HepG2 (cell line): Measurements from ENCODE around the gene FGFR4. TPM values are rescaled to one million over a fixed set of nuclear protein-coding genes. Genes with fewer than 3 reads are reported as not detected.

Experiments used
- ARNT ChIP-seq: fragments of 450-650 bp; IDR thresholded peaks from 2 replicates; pipeline ENCODE4 v1.6.1; 2017
- HMG20B ChIP-seq: conservative IDR thresholded peaks from 2 replicates; pipeline ENCODE4 v1.6.1; 2016; ENCODE audit warnings: missing genetic modification reagents, missing compliant biosample characterization
- KAT8 ChIP-seq: IDR thresholded peaks from 2 replicates; pipeline ENCODE4 v1.6.1; 2016; ENCODE audit warnings: missing genetic modification reagents, missing compliant biosample characterization
- NCOR1 ChIP-seq: fragments of 200-600 bp; sonication (generic); IDR thresholded peaks from 2 replicates; pipeline ENCODE4 v1.7.0; 2017; ENCODE audit warnings: antibody characterized with exemption, low read length, borderline replicate concordance
- NR3C1 ChIP-seq: sonication (generic); formaldehyde crosslinking; IDR thresholded peaks from 2 replicates; pipeline ENCODE4 v1.4.0; 2020; ENCODE audit warnings: missing genetic modification reagents
- SRSF1 ChIP-seq: fragments of 200-400 bp; formaldehyde crosslinking; optimal IDR thresholded peaks from 2 replicates; pipeline ENCODE3; 2017; ENCODE audit warnings: mild to moderate bottlenecking, low read depth, low read length, moderate library complexity
- TBX3 ChIP-seq: fragments of 450-650 bp; IDR thresholded peaks from 2 replicates; pipeline ENCODE4 v1.6.1; 2017; ENCODE audit warnings: antibody characterized with exemption, mild to moderate bottlenecking, inconsistent platforms, borderline replicate concordance
- ZIK1 ChIP-seq: sonication (generic); formaldehyde crosslinking; IDR thresholded peaks from 2 replicates; pipeline ENCODE4 v1.5.0; 2020; ENCODE audit warnings: mild to moderate bottlenecking, low read depth, missing genetic modification reagents, borderline replicate concordance
- ZNF124 ChIP-seq: sonication (generic); formaldehyde crosslinking; IDR thresholded peaks from 2 replicates; pipeline ENCODE4 v1.4.0; 2020; ENCODE audit warnings: missing genetic modification reagents
- ZNF510 ChIP-seq: sonication (generic); formaldehyde crosslinking; IDR thresholded peaks from 2 replicates; pipeline ENCODE4 v1.4.0; 2020; ENCODE audit warnings: low read depth, mild to moderate bottlenecking, missing genetic modification reagents
- ZNF614 ChIP-seq: IDR thresholded peaks from 2 replicates; pipeline ENCODE4 v1.6.1; 2018; ENCODE audit warnings: missing biosample characterization, missing genetic modification reagents, inconsistent platforms, borderline replicate concordance
- ZNF75D ChIP-seq: sonication (generic); formaldehyde crosslinking; IDR thresholded peaks from 2 replicates; pipeline ENCODE4 v1.8.1; 2023; ENCODE audit warnings: missing genetic modification reagents, mild to moderate bottlenecking, borderline replicate concordance
- ZNF878 ChIP-seq: sonication (generic); formaldehyde crosslinking; IDR thresholded peaks from 2 replicates; pipeline ENCODE4 v1.8.1; 2023; ENCODE audit warnings: mild to moderate bottlenecking, missing genetic modification reagents, moderate library complexity
- polyA plus RNA-seq, 8 experiments: library from polyadenylated mRNA; depleted of rRNA in 3 of 8; stranded (reverse) in 7 of 8; unstranded in 1 of 8; fragments of >200 nt; fragmentation: Illumina TruSeq in 4 of 8; extraction: Trizol in 4 of 8; gene quantifications; 2 replicates each; pipeline versions ENCODE4 v1.2.1 to v1.2.3, GENCODE V29; 2011 to 2016; ENCODE audit warnings: low read depth in 4 of 8, missing spikeins in 1 of 8, mixed read lengths in 1 of 8; ENCODE audit not compliant: insufficient read depth in 1 of 8
- total RNA-seq, 5 experiments: library from RNA; depleted of rRNA; stranded (reverse); fragments of >200 nt; fragmentation: Illumina TruSeq; extraction: Trizol; gene quantifications; 2 replicates each; pipeline ENCODE4 v1.2.3, GENCODE V29; 2016; ENCODE audit warnings: low read depth in 1 of 5
- TF ChIP-seq, protein P1 (sequence below): sonication (generic); formaldehyde crosslinking; IDR thresholded peaks from 2 replicates; pipeline ENCODE4 v1.4.0; 2020; ENCODE audit warnings: missing genetic modification reagents
- TF ChIP-seq, protein P2 (sequence below): sonication (generic); formaldehyde crosslinking; IDR thresholded peaks from 2 replicates; pipeline ENCODE4 v1.5.0; 2020; ENCODE audit warnings: mild to moderate bottlenecking, missing genetic modification reagents, moderate library complexity
- TF ChIP-seq, protein P3 (sequence below): sonication (generic); formaldehyde crosslinking; IDR thresholded peaks from 2 replicates; pipeline ENCODE4 v1.4.0; 2020; ENCODE audit warnings: missing genetic modification reagents
- TF ChIP-seq, protein P4 (sequence below): sonication (generic); formaldehyde crosslinking; IDR thresholded peaks from 2 replicates; pipeline ENCODE4 v1.4.0; 2020; ENCODE audit warnings: low read depth, missing genetic modification reagents

The FGFR4 gene
- total and polyA plus RNA-seq, 2 of the 13 experiments (the other 11 are each of a cell fraction or from before 2014, with no cell fraction given), result 129 to 219 TPM

DNA sequence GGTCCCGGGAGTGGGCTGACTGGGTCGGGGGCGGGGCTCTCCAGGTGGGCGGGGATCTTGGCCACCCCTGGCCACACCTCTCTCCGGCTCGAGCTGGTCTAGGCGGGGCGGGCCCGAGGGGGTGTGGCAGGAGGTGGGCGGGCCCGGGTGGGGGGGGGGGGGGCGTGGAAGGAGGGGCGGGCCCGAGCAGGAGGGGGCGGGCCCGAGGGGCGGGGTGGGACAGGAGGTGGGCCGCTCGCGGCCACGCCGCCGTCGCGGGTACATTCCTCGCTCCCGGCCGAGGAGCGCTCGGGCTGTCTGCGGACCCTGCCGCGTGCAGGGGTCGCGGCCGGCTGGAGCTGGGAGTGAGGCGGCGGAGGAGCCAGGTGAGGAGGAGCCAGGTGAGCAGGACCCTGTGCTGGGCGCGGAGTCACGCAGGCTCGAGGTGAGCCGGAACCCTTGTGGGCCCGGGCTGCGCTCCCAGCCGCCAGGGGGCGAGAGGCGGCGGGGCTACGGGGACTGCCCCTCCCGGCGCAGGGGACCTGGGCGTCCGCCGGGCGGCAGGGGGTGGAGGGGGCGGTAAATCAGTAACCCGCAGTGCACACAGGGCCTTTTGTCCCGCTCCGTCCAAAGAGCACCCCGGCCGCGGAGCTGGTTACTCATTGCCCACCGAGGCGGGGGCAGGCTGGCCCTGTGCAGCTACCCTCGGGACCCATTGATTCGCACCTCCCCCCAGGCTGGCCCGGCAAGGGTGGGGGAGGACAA, at the start of gene FGFR4 (continued):
- TF ChIP-seq, protein P1, sequence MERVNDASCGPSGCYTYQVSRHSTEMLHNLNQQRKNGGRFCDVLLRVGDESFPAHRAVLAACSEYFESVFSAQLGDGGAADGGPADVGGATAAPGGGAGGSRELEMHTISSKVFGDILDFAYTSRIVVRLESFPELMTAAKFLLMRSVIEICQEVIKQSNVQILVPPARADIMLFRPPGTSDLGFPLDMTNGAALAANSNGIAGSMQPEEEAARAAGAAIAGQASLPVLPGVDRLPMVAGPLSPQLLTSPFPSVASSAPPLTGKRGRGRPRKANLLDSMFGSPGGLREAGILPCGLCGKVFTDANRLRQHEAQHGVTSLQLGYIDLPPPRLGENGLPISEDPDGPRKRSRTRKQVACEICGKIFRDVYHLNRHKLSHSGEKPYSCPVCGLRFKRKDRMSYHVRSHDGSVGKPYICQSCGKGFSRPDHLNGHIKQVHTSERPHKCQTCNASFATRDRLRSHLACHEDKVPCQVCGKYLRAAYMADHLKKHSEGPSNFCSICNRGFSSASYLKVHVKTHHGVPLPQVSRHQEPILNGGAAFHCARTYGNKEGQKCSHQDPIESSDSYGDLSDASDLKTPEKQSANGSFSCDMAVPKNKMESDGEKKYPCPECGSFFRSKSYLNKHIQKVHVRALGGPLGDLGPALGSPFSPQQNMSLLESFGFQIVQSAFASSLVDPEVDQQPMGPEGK (CRISPR knock-in tag), result peak; percentile 98
- TF ChIP-seq NR3C1 (0 out of 2 replicates have a peak, but pooled peaks have one; percentile 62), TBX3 (peak; percentile 59; the same call in 1 of the 2 replicates), ZIK1 (CRISPR knock-in tag) (peak; percentile 40; the same call in 1 of the 2 replicates), SRSF1 (peak; percentile 93), ARNT (no peak), ZNF124 (CRISPR knock-in tag) (peak; percentile 57; the same call in 1 of the 2 replicates), ZNF614 (peak; percentile 83; the same call in 1 of the 2 replicates), ZNF75D (CRISPR knock-in tag) (no peak), NCOR1 (peak; percentile 72; the same call in 1 of the 2 replicates), ZNF510 (CRISPR knock-in tag) (no peak), KAT8 (CRISPR knock-in tag) (peak; percentile 53; the same call in 1 of the 2 replicates), HMG20B (CRISPR knock-in tag) (0 out of 2 replicates have a peak, but pooled peaks have one; percentile 12), ZNF878 (peak; percentile 73)
- TF ChIP-seq, protein P2, sequence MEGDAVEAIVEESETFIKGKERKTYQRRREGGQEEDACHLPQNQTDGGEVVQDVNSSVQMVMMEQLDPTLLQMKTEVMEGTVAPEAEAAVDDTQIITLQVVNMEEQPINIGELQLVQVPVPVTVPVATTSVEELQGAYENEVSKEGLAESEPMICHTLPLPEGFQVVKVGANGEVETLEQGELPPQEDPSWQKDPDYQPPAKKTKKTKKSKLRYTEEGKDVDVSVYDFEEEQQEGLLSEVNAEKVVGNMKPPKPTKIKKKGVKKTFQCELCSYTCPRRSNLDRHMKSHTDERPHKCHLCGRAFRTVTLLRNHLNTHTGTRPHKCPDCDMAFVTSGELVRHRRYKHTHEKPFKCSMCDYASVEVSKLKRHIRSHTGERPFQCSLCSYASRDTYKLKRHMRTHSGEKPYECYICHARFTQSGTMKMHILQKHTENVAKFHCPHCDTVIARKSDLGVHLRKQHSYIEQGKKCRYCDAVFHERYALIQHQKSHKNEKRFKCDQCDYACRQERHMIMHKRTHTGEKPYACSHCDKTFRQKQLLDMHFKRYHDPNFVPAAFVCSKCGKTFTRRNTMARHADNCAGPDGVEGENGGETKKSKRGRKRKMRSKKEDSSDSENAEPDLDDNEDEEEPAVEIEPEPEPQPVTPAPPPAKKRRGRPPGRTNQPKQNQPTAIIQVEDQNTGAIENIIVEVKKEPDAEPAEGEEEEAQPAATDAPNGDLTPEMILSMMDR (CRISPR knock-in tag), result peak; percentile 95
- TF ChIP-seq, protein P3, sequence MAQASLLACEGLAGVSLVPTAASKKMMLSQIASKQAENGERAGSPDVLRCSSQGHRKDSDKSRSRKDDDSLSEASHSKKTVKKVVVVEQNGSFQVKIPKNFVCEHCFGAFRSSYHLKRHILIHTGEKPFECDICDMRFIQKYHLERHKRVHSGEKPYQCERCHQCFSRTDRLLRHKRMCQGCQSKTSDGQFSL (CRISPR knock-in tag), result peak; percentile 83
- TF ChIP-seq, protein P4, sequence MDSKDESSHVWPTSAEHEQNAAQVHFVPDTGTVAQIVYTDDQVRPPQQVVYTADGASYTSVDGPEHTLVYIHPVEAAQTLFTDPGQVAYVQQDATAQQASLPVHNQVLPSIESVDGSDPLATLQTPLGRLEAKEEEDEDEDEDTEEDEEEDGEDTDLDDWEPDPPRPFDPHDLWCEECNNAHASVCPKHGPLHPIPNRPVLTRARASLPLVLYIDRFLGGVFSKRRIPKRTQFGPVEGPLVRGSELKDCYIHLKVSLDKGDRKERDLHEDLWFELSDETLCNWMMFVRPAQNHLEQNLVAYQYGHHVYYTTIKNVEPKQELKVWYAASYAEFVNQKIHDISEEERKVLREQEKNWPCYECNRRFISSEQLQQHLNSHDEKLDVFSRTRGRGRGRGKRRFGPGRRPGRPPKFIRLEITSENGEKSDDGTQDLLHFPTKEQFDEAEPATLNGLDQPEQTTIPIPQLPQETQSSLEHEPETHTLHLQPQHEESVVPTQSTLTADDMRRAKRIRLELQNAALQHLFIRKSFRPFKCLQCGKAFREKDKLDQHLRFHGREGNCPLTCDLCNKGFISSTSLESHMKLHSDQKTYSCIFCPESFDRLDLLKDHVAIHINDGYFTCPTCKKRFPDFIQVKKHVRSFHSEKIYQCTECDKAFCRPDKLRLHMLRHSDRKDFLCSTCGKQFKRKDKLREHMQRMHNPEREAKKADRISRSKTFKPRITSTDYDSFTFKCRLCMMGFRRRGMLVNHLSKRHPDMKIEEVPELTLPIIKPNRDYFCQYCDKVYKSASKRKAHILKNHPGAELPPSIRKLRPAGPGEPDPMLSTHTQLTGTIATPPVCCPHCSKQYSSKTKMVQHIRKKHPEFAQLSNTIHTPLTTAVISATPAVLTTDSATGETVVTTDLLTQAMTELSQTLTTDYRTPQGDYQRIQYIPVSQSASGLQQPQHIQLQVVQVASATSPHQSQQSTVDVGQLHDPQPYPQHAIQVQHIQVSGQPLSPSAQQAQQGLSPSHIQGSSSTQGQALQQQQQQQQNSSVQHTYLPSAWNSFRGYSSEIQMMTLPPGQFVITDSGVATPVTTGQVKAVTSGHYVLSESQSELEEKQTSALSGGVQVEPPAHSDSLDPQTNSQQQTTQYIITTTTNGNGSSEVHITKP (CRISPR knock-in tag), result peak; percentile 57; the same call in 1 of the 2 replicates
